Esophagus mucosa (tissue), 1 donor: ENCODE results near the gene GATAD2B. TPM values are rescaled to one million over a fixed set of nuclear protein-coding genes. Genes with fewer than 3 reads are reported as not detected.
A peak's percentile ranks its signal among the peaks of the same experiment; 100 is the strongest.

ENCODE experiments used
- ATAC-seq: fragments of 200-7000 bp; cut with Tn5 transposase; one replicate; pipeline ENCODE4 v1.9.1; 2020
- total RNA-seq: library from RNA; stranded (reverse); gene quantifications from one replicate; pipeline ENCODE4 v1.2.4, GENCODE V29; 2023
- donor health status: DM: yes; HTN: yes; CAD: no.

GATAD2B gene
- total RNA-seq, result 17.9 TPM

GRCh38 chr1:153922972-153923925 lies at the start of gene GATAD2B:
Gene GATAD2B (minus strand): TSS chr1:153922972. CDS start chr1:153828347, 94,625 bp downstream.
- peak; percentile 99 for ATAC-seq

- ATAC-seq, result no peak
Observed at GRCh38 chr1:153970346-153970745, 47.6 kb upstream of the GATAD2B start.

- no peak for ATAC-seq
Observed at GRCh38 chr1:153968972-153969371, 46.2 kb upstream of the GATAD2B start.

- ATAC-seq, result no peak
Observed at GRCh38 chr1:153968408-153968807, 45.6 kb upstream of the GATAD2B start.

GRCh38 chr1:153968000-153968363 lies 45.2 kb upstream of the GATAD2B start:
- ATAC-seq, result peak; percentile 12

- ATAC-seq, result peak; percentile 84
Observed at GRCh38 chr1:153967107-153967999, 44.6 kb upstream of the GATAD2B start, which contains the start of gene CREB3L4. Gene CREB3L4 (plus strand): TSS chr1:153967902. CDS start chr1:153968526, 624 bp downstream.

- peak; percentile 26 for ATAC-seq
Observed at GRCh38 chr1:153963850-153964331, 41.1 kb upstream of the GATAD2B start.

- peak; percentile 79 for ATAC-seq
Observed at GRCh38 chr1:153963030-153963849, 40.5 kb upstream of the GATAD2B start, which contains the start of gene SLC39A1. Gene SLC39A1 (minus strand): TSS chr1:153963537. CDS start chr1:153962715, 822 bp downstream.

GRCh38 chr1:153962088-153963029 lies 39.6 kb upstream of the GATAD2B start:
- peak; percentile 40 for ATAC-seq

GRCh38 chr1:153961421-153961820 lies 38.6 kb upstream of the GATAD2B start:
- ATAC-seq, result no peak

- ATAC-seq, result no peak
Observed at GRCh38 chr1:153960206-153960605, 37.4 kb upstream of the GATAD2B start.

GRCh38 chr1:153959454-153959853 lies 36.7 kb upstream of the GATAD2B start:
- ATAC-seq, result no peak

- no peak for ATAC-seq
Observed at GRCh38 chr1:153958961-153959260, 36.1 kb upstream of the GATAD2B start.

- ATAC-seq, result peak; percentile 86
Observed at GRCh38 chr1:153958111-153958960, 35.6 kb upstream of the GATAD2B start, which contains the start of gene CRTC2. Gene CRTC2 (minus strand): TSS chr1:153958612. CDS start chr1:153958497, 115 bp downstream.

GRCh38 chr1:153957744-153958110 lies 35.0 kb upstream of the GATAD2B start:
- peak; percentile 2 for ATAC-seq

GRCh38 chr1:153956997-153957715 lies 34.4 kb upstream of the GATAD2B start:
- ATAC-seq, result no peak

- ATAC-seq, result no peak
Observed at GRCh38 chr1:153954826-153955225, 32.1 kb upstream of the GATAD2B start.

- no peak for ATAC-seq
Observed at GRCh38 chr1:153953859-153954365, 31.1 kb upstream of the GATAD2B start.

GRCh38 chr1:153951801-153952200 lies 29.0 kb upstream of the GATAD2B start:
- peak; percentile 6 for ATAC-seq
